GM12878 (cell line): ENCODE data around the gene ERC1. TPM values are rescaled to one million over a fixed set of nuclear protein-coding genes. Genes with fewer than 3 reads are reported as not detected.

Source experiments
- ATAC-seq: fragments of 200-7000 bp; cut with Tn5 transposase; 3 replicates; pipeline ENCODE4 v1.9.1; 2020; ENCODE audit warnings: mild to moderate bottlenecking, moderate library complexity
- BruUV-seq: library from RNA; stranded (reverse); fragments of 400-500 nt; replicated peaks from 2 replicates; lab custom pipeline; 2021; lab: Mats Ljungman, UMichigan
- CTCF ChIA-PET: fragments of 300-600 bp; sonication (Branson Sonifier 250); formaldehyde crosslinking; extraction: SDS; loops from one replicate; lab custom pipeline; 2021; ENCODE audit warnings: inconsistent platforms; lab: Yijun Ruan, JAX
- POLR2A ChIA-PET: fragments of 350-600 bp; formaldehyde crosslinking; extraction: SDS; loops from one replicate; lab custom pipeline; 2021; ENCODE audit warnings: inconsistent platforms; lab: Charles Lee
- RAD21 ChIA-PET: fragments of 300-600 bp; sonication (Branson Sonifier 250); formaldehyde crosslinking; loops from one replicate; lab custom pipeline; 2023; ENCODE audit warnings: antibody characterized with exemption; ENCODE audit not compliant: unreplicated experiment; lab: Charles Lee
- SMC1A ChIA-PET: fragments of 300-600 bp; sonication (Branson Sonifier 250); formaldehyde crosslinking; loops from one replicate; lab custom pipeline; 2023; ENCODE audit not compliant: unreplicated experiment, uncharacterized antibody; lab: Charles Lee
- DNase-seq: peaks from one replicate; pipeline ENCODE4 v3.0.0-alpha.2; 2011; ENCODE audit warnings: low read depth, low spot score
- FAIRE-seq: peaks from 3 replicates; lab custom pipeline; 2011; peaks lifted over from hg19 to GRCh38; lab: Jason Lieb, UNC
- H2AFZ ChIP-seq: 2 replicates; pipeline ENCODE4 v1.6.0; 2011; ENCODE audit warnings: low read depth, low read length, control low read depth; ENCODE audit not compliant: control insufficient read depth
- H3K27ac ChIP-seq: 2 replicates; pipeline ENCODE4 v1.5.1; 2011; ENCODE audit warnings: control low read depth; ENCODE audit not compliant: control insufficient read depth, insufficient read depth
- H3K27me3 ChIP-seq, 2 experiments: replicated peaks in 1 of 2; 2 replicates each; pipeline versions ENCODE4 v1.6.0 to v1.6.1; 2011; ENCODE audit warnings: low read length in 1 of 2; ENCODE audit not compliant: control insufficient read depth in 2 of 2, insufficient read depth in 2 of 2
- H3K36me3 ChIP-seq, 2 experiments: 2 replicates each; pipeline ENCODE4 v1.5.1; 2011; ENCODE audit warnings: low read length in 1 of 2; ENCODE audit not compliant: control insufficient read depth in 2 of 2, insufficient read depth in 2 of 2
- H3K4me1 ChIP-seq: 2 replicates; pipeline ENCODE4 v1.6.1; 2011; ENCODE audit warnings: mild to moderate bottlenecking, low read length, moderate library complexity, mixed read lengths; ENCODE audit not compliant: control insufficient read depth, insufficient read depth
- H3K4me2 ChIP-seq: 2 replicates; pipeline ENCODE4 v1.6.0; 2011; ENCODE audit warnings: control low read depth; ENCODE audit not compliant: control insufficient read depth, insufficient read depth
- H3K4me3 ChIP-seq: fragments of 200-600 bp; sonication (generic); 2 replicates; pipeline ENCODE4 v1.5.1; 2016
- H3K79me2 ChIP-seq: 2 replicates; pipeline ENCODE4 v1.6.0; 2011; ENCODE audit warnings: low read length; ENCODE audit not compliant: control insufficient read depth, insufficient read depth
- H3K9ac ChIP-seq: 2 replicates; pipeline ENCODE4 v1.8.0; 2011; ENCODE audit warnings: low read length, control low read depth, mixed read lengths; ENCODE audit not compliant: control insufficient read depth, insufficient read depth
- H3K9me3 ChIP-seq: replicated peaks from 3 replicates; pipeline ENCODE4 v1.5.1; 2011; ENCODE audit warnings: mild to moderate bottlenecking, low read length; ENCODE audit not compliant: control insufficient read depth, insufficient read depth
- H4K20me1 ChIP-seq: 2 replicates; pipeline ENCODE4 v1.6.0; 2011; ENCODE audit not compliant: control insufficient read depth, insufficient read depth
- ATF2 ChIP-seq: IDR thresholded peaks from 2 replicates; pipeline ENCODE4 v1.6.1; 2012; ENCODE audit warnings: low read length, inconsistent platforms
- CHD4 ChIP-seq: fragments of 200-600 bp; sonication (generic); IDR thresholded peaks from 2 replicates; pipeline ENCODE4 v1.6.1; 2016; ENCODE audit warnings: mild to moderate bottlenecking
- E2F8 ChIP-seq: fragments of 450-650 bp; IDR thresholded peaks from 2 replicates; pipeline ENCODE4 v1.6.1; 2018; ENCODE audit warnings: mild to moderate bottlenecking, low read depth, moderate library complexity; ENCODE audit not compliant: partially characterized antibody
- EP300 ChIP-seq, 2 experiments: fragments of 150-350 bp in 1 of 2; IDR thresholded peaks; 2 replicates each; pipeline ENCODE4 v1.6.1; 2011 to 2012; ENCODE audit warnings: low read depth in 2 of 2, low read length in 2 of 2, borderline replicate concordance in 1 of 2, improper control_type of control experiment in 1 of 2, inconsistent platforms in 1 of 2; ENCODE audit not compliant: control insufficient read depth in 1 of 2
- JUND ChIP-seq: IDR thresholded peaks from 2 replicates; pipeline ENCODE4 v1.6.1; 2012; ENCODE audit warnings: low read depth, mild to moderate bottlenecking, low read length, improper control_type of control experiment, moderate library complexity
- KLF5 ChIP-seq: fragments of 450-650 bp; IDR thresholded peaks from 2 replicates; pipeline ENCODE4 v1.6.1; 2014; ENCODE audit warnings: mild to moderate bottlenecking; ENCODE audit not compliant: partially characterized antibody
- MEF2B ChIP-seq: fragments of 450-650 bp; IDR thresholded peaks from 2 replicates; pipeline ENCODE4 v1.6.1; 2018; ENCODE audit warnings: mild to moderate bottlenecking, moderate library complexity; ENCODE audit not compliant: partially characterized antibody, poor library complexity, severe bottlenecking
- PKNOX1 ChIP-seq: fragments of 450-650 bp; IDR thresholded peaks from 2 replicates; pipeline ENCODE4 v1.6.1; 2016; ENCODE audit warnings: mild to moderate bottlenecking
- PRDM15 ChIP-seq: fragments of 450-650 bp; formaldehyde crosslinking; IDR thresholded peaks from 2 replicates; pipeline ENCODE4 v1.4.0; 2020; ENCODE audit warnings: mild to moderate bottlenecking, moderate library complexity
- USF1 ChIP-seq: IDR thresholded peaks from 2 replicates; pipeline ENCODE4 v1.6.1; 2011; ENCODE audit warnings: borderline replicate concordance, low read depth, mild to moderate bottlenecking, moderate library complexity, mixed read lengths, low read length; ENCODE audit not compliant: insufficient read depth; ENCODE audit errors: extremely low read length
- WGBS: methylation state at CpG from one replicate; pipeline ENCODE4 v1.1.6; 2016; ENCODE audit warnings: low lambda C conversion rate; ENCODE audit not compliant: insufficient replicate concordance, insufficient coverage; ENCODE audit errors: missing lambda C conversion rate; 5-methylcytosine and 5-hydroxymethylcytosine counted together
- in situ Hi-C: fragments of 300-500 bp; cut with MboI; formaldehyde crosslinking; loops from 9 replicates; pipeline ENCODE4 v1.14.3; 2018; ENCODE audit warnings: mixed read lengths
- intact Hi-C: fragments of 100-400 bp; cut with micrococcal nuclease; formaldehyde crosslinking; loops from one replicate; pipeline ENCODE4 v1.14.2; 2022; ENCODE audit not compliant: unreplicated experiment
- polyA plus RNA-seq, 11 experiments: library from polyadenylated mRNA; depleted of rRNA in 4 of 11; unstranded in 6 of 11; stranded (reverse) in 5 of 11; fragments of >200 nt; fragmentation: Nextera tagmentation in 4 of 11; fragmentation: Illumina TruSeq in 1 of 11; extraction: Ambion mirVana in 4 of 11; extraction: Trizol in 1 of 11; gene quantifications; 1 replicate in 1 of 11; 2 replicates in 10 of 11; pipeline versions ENCODE4 v1.2.1 to v1.2.3, GENCODE V29; 2011 to 2016; ENCODE audit warnings: inconsistent platforms in 2 of 11, missing spikeins in 2 of 11, low read depth in 1 of 11
- total RNA-seq, 4 experiments: library from RNA; depleted of rRNA in 3 of 4; stranded (reverse); fragments of >200 nt in 3 of 4; fragmentation: Illumina TruSeq in 1 of 4; extraction: Trizol in 1 of 4; gene quantifications; 2 replicates each; pipeline versions ENCODE4 v1.2.1 to v1.2.3, GENCODE V29; 2013 to 2021

Gene ERC1
- total and polyA plus RNA-seq, 10 of the 15 experiments (the other 5 are each of a cell fraction or from before 2014, with no cell fraction given), result 0.75 to 8.0 (median 5.0) TPM

- Histone ChIP-seq H3K79me2 (no peaks in the 10 kb centered on the region), H2AFZ (no peak overlapping the region), H4K20me1 (no peaks in the 10 kb centered on the region), H3K9ac (no peak overlapping the region), H3K27ac (no peak overlapping the region), H3K36me3 (no peaks in the 10 kb centered on the region), H3K4me3 (no peak overlapping the region), H3K9me3 (no peaks in the 10 kb centered on the region), H3K27me3 (no peaks in the 10 kb centered on the region; a peak in 1 of 4 replicates), H3K4me2 (no peak overlapping the region), H3K4me1 (no peaks in the 10 kb centered on the region)
- SMC1A ChIA-PET, result interaction anchor here (0.6 to 2.8 kb wide), 4 partner anchors 62 to 397 kb away, joined by 3 to 16 read pairs (median 8); no protein-coding TSS in a partner anchor
- in situ Hi-C loops, result no loop called here
- POLR2A ChIA-PET, result no interaction called here
- CTCF ChIA-PET, result interaction anchor here (2.2 kb wide), 1 partner anchor 397 kb away, joined by 16 read pairs; no protein-coding TSS in a partner anchor
- intact Hi-C loops, result loop anchor here (5.0 kb wide), 1 partner anchor 398 kb away; no protein-coding TSS in a partner anchor
- no peak for DNase-seq
- RAD21 ChIA-PET, result interaction anchor here (0.6 kb wide), 1 partner anchor 68 kb away, joined by 5 read pairs; no protein-coding TSS in a partner anchor
- FAIRE-seq, result no peak
- no TSS peak for BruUV-seq
- WGBS, result 100% methylated on average over 1 of the region's 1 CpG
- no peak for ATAC-seq
- TF ChIP-seq PRDM15 (CRISPR knock-in tag), result no peak
- no peak for TF ChIP-seq EP300 (IDR thresholded peaks at IDR 0.05; ENCODE audit: borderline replicate concordance in 1 of 2, control insufficient read depth in 1 of 2, low read depth in 2 of 2, low read length in 2 of 2)
- TF ChIP-seq E2F8, result no peak
- no peak for TF ChIP-seq CHD4
- no peak for TF ChIP-seq JUND
- no peak for TF ChIP-seq MEF2B
- TF ChIP-seq PKNOX1, result no peak
- TF ChIP-seq USF1, result no peak
- TF ChIP-seq KLF5, result no peak
- no peak for TF ChIP-seq ATF2
Measured at GRCh38 chr12:1515010-1515409, 524.0 kb downstream of the ERC1 start.
